Kidney (tissue), 14 donors: ENCODE measurements around the gene NOL9. TPM values are rescaled to one million over a fixed set of nuclear protein-coding genes. Genes with fewer than 3 reads are reported as not detected.
A peak's percentile ranks its signal among the peaks of the same experiment; 100 is the strongest.

ENCODE experiments used
- DNase-seq, 5 donors: peaks; one replicate each; pipeline ENCODE4 v3.0.0-alpha.2; 2013 to 2020
- FAIRE-seq: peaks from 2 replicates; lab custom pipeline; 2012; peaks lifted over from hg19 to GRCh38; lab: Jason Lieb, UNC
- H3K27ac ChIP-seq, 2 donors: one replicate each; pipeline ENCODE4 v1.7.0; 2013; ENCODE audit warnings: low read depth in 2 of 2, low read length in 2 of 2, inconsistent platforms in 1 of 2
- H3K27me3 ChIP-seq: one replicate; pipeline ENCODE4 v1.7.1; 2013; ENCODE audit warnings: low read length, inconsistent platforms; ENCODE audit not compliant: control insufficient read depth, insufficient read depth
- H3K36me3 ChIP-seq, 3 donors: one replicate each; pipeline versions ENCODE4 v1.7.0 to v1.7.1; 2013; ENCODE audit warnings: low read length in 3 of 3, control low read depth in 1 of 3, inconsistent platforms in 1 of 3; ENCODE audit not compliant: insufficient read depth in 3 of 3, control insufficient read depth in 2 of 3
- H3K4me1 ChIP-seq, 3 donors: one replicate each; pipeline versions ENCODE4 v1.7.0 to v1.7.1; 2013; ENCODE audit warnings: low read length in 3 of 3, inconsistent platforms in 1 of 3, low read depth in 1 of 3; ENCODE audit not compliant: control insufficient read depth in 2 of 3, insufficient read depth in 2 of 3
- H3K4me3 ChIP-seq, 3 donors: one replicate each; pipeline versions ENCODE4 v1.7.0 to v1.8.1; 2013; ENCODE audit warnings: low read length in 3 of 3, control low read depth in 1 of 3, inconsistent platforms in 1 of 3
- H3K9ac ChIP-seq, 3 donors: one replicate each; pipeline versions ENCODE4 v1.7.0 to v1.7.1; 2013; ENCODE audit warnings: low read length in 3 of 3, control low read depth in 1 of 3, inconsistent platforms in 1 of 3
- H3K9me3 ChIP-seq, 3 donors: one replicate each; pipeline versions ENCODE4 v1.7.0 to v1.7.1; 2013; ENCODE audit warnings: low read length in 3 of 3, control low read depth in 1 of 3, inconsistent platforms in 1 of 3; ENCODE audit not compliant: control insufficient read depth in 2 of 3, insufficient read depth in 1 of 3
- intact Hi-C: fragments of 100-400 bp; cut with DNase I; formaldehyde crosslinking; loops from one replicate; pipeline ENCODE4 v1.11.1; 2022
- polyA plus RNA-seq: library from polyadenylated mRNA; stranded (reverse); fragments of 350-450 nt; fragmentation: Illumina TruSeq; extraction: RNeasy Lipid Tissue Mini Kit (QIAGEN cat#74804); gene quantifications from one replicate; pipeline ENCODE4 v1.2.3, GENCODE V29; 2014; ENCODE audit warnings: low read depth, low replicate concordance; ENCODE audit not compliant: insufficient read depth
- total RNA-seq: library from RNA; stranded (reverse); fragmentation: NEBNext Ultra II Directional; extraction: Animal tissue kit (Norgen Biotek cat#: 25700); gene quantifications from one replicate; pipeline ENCODE4 v1.2.1, GENCODE V29; 2021
- TF ChIP-seq, protein P1 (sequence below): IDR thresholded peaks from 3 replicates; pipeline ENCODE4 v1.5.1; 2012; ENCODE audit warnings: mild to moderate bottlenecking, moderate library complexity, borderline replicate concordance; ENCODE audit not compliant: insufficient read depth; ENCODE audit errors: extremely low read depth
- donor health status: control.
- donor health status: control.
- donor health status: control.
- donor health status: control.
- donor health status: control.
- donor health status: DM: yes; HTN: yes; CAD: no.
- donor health status: Normal renal cell carcinoma (clear cell type).

Gene NOL9
- total and polyA plus RNA-seq, 2 donors from 2014 or later, result 4.3 to 28.7 TPM

DNA sequence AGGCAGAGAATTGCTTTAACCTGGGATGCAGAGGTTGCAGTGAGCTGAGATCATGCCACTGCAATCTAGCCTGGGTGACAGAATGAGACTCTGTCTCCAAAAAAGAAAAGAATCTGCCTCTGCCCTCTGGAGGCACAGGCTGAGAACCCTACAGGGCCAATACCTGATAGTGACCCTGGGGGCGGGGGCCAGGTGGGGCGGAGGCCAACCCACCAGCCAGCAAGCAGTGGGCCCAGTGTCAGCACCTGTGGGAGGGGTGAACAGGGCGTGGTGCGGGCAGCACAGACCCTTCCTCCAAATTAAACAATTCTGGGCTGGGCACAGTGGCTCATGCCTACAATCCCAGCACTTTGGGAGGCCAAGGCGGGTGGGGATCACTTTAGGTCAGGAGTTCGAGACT lies 43.8 kb downstream of the NOL9 start:
- no peak overlapping the region for H3K4me3 ChIP-seq
- FAIRE-seq (no peak), DNase-seq (peak in 1 of 5 donors; percentile 45)
- H3K27me3 ChIP-seq, result no peaks in the 10 kb centered on the region
- no peak overlapping the region for H3K9ac ChIP-seq
- intact Hi-C loops, result no loop called here
- no peaks in the 10 kb centered on the region for H3K4me1 ChIP-seq
- H3K27ac ChIP-seq, result no peak overlapping the region
- no peaks in the 10 kb centered on the region for H3K36me3 ChIP-seq
- TF ChIP-seq, protein P1, sequence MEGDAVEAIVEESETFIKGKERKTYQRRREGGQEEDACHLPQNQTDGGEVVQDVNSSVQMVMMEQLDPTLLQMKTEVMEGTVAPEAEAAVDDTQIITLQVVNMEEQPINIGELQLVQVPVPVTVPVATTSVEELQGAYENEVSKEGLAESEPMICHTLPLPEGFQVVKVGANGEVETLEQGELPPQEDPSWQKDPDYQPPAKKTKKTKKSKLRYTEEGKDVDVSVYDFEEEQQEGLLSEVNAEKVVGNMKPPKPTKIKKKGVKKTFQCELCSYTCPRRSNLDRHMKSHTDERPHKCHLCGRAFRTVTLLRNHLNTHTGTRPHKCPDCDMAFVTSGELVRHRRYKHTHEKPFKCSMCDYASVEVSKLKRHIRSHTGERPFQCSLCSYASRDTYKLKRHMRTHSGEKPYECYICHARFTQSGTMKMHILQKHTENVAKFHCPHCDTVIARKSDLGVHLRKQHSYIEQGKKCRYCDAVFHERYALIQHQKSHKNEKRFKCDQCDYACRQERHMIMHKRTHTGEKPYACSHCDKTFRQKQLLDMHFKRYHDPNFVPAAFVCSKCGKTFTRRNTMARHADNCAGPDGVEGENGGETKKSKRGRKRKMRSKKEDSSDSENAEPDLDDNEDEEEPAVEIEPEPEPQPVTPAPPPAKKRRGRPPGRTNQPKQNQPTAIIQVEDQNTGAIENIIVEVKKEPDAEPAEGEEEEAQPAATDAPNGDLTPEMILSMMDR, result no peak
- no peaks in the 10 kb centered on the region for H3K9me3 ChIP-seq

DNA sequence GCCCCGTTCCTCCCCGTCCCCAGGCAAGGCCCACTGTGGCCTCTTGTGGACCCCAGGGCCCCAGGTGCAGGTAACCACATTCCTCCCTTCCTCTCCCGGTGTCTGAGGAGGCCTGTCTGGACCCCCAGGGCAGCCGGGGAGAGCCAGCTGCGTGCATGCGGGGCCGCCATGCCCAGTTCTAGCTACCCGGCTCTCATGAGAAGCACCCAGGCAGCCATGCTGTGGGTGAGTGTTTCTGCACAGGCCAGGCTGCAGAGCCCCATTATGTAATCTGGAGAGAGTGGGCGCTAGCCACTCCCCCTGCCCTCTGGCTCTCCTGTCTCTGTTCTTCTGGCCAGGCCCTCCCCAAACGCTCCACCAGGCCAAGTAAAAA lies 44.4 kb downstream of the NOL9 start:
- DNase-seq (peak in 1 of 5 donors; percentile 57), FAIRE-seq (no peak)
- intact Hi-C loops, result no loop called here
- TF ChIP-seq, protein P1, result no peak
- H3K27me3 ChIP-seq, result no peaks in the 10 kb centered on the region
- H3K4me1 ChIP-seq, result no peaks in the 10 kb centered on the region
- no peaks in the 10 kb centered on the region for H3K36me3 ChIP-seq
- H3K4me3 ChIP-seq, result no peak overlapping the region
- H3K27ac ChIP-seq, result no peak overlapping the region
- H3K9me3 ChIP-seq, result no peaks in the 10 kb centered on the region
- no peak overlapping the region for H3K9ac ChIP-seq

DNA sequence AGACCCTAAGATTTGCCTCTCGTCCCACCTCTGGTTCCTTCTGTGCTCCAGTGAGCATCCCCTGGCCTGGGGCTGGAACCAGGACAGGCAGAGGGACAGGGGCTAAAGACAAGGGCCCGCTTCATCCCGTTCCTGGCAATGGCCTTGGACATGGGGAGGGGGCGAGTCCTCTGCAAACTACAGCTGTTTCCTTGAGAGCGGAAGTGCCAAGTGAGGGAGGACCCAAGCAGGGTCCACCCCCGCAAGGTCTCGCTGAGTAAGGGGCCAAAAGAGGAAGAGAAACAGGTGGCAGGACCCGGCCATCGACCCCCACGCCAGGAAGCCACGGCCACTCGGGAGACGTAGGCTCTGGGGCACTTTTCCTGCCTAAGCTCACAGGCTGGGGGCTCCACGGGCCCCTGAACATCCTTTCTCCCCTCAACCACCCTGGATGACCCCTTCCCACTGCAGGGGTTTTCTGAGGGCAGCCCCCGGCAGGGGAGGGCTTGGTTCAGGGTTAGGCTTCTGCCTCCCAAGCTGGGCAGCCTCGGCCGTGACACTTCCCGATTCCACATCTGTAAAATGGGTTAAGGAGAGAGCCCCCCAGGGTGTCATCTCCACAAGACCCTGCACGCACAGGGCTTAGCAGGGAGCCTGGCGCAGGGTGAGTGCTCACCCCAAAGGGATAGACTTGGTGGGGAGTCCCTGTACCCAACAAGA lies 44.9 kb downstream of the NOL9 start:
- H3K27me3 ChIP-seq, result no peaks in the 10 kb centered on the region
- no peak overlapping the region for H3K27ac ChIP-seq
- H3K4me3 ChIP-seq, result no peak overlapping the region
- no peaks in the 10 kb centered on the region for H3K9me3 ChIP-seq
- no peaks in the 10 kb centered on the region for H3K4me1 ChIP-seq
- H3K36me3 ChIP-seq, result no peaks in the 10 kb centered on the region
- FAIRE-seq, result no peak
- DNase-seq, result peak in 4 of 5 donors; percentile 32 to 62 (median 58)
- intact Hi-C loops, result no loop called here
- TF ChIP-seq, protein P1, result no peak
- H3K9ac ChIP-seq, result no peak overlapping the region

DNA sequence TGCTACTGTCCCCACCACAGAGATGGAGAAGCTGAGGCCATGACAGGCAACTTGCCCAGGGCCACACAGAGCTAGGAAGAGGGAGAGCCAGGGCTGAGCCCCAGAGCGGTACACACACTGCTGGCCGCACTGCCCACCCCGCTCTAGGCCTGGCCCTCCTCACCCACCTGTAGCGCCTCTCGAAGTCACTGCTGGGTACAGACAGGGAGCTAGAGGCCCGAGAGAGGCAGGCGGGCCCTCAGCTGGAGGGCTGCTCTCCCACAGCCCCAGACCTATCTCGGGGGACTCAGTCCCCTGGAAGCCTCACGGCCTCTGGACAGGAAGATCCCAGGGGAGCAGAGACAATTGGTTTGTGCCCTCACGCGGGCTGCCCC lies 45.5 kb downstream of the NOL9 start:
- no peak for DNase-seq
- no peaks in the 10 kb centered on the region for H3K9me3 ChIP-seq
- H3K27me3 ChIP-seq, result no peaks in the 10 kb centered on the region
- no peak overlapping the region for H3K9ac ChIP-seq
- no peak overlapping the region for H3K27ac ChIP-seq
- H3K4me1 ChIP-seq, result no peaks in the 10 kb centered on the region
- intact Hi-C loops, result no loop called here
- TF ChIP-seq, protein P1, result no peak
- no peak overlapping the region for H3K4me3 ChIP-seq
- no peaks in the 10 kb centered on the region for H3K36me3 ChIP-seq
- FAIRE-seq, result no peak
